ENCODE results near the gene ELF2.

GRCh38 chr4:139153411-139154133 is 23.4 kb downstream of the ELF2 start:
- no peak for TF ChIP-seq CTCF (conservative IDR thresholded peaks at IDR 0.05; ENCODE audit: low read length)
- TF ChIP-seq EZH2phosphoT487 (IDR thresholded peaks at IDR 0.05; ENCODE audit: borderline replicate concordance) = no peak
